Upper lobe of left lung (tissue), 4 donors: ENCODE measurements around the gene TNFSF11.

Source experiments
- EP300 ChIP-seq, 4 donors: sonication (generic); formaldehyde crosslinking; IDR thresholded peaks; one replicate each; pipeline ENCODE4 v1.5.1; 2017; ENCODE audit warnings: antibody characterized with exemption in 4 of 4, control low read depth in 2 of 4
- POLR2A ChIP-seq, 4 donors: fragments of 450-650 bp; IDR thresholded peaks; one replicate each; pipeline ENCODE4 v1.5.1; 2016 to 2017; ENCODE audit warnings: antibody characterized with exemption in 4 of 4, mild to moderate bottlenecking in 2 of 4
- TF ChIP-seq, protein P1 (sequence below), 6 experiments: fragments of 450-650 bp in 4 of 6; fragments of 200-600 bp in 2 of 6; sonication (generic) in 2 of 6; IDR thresholded peaks; one replicate each; pipeline ENCODE4 v1.5.1; 2016 to 2019; ENCODE audit warnings: antibody characterized with exemption in 6 of 6

DNA sequence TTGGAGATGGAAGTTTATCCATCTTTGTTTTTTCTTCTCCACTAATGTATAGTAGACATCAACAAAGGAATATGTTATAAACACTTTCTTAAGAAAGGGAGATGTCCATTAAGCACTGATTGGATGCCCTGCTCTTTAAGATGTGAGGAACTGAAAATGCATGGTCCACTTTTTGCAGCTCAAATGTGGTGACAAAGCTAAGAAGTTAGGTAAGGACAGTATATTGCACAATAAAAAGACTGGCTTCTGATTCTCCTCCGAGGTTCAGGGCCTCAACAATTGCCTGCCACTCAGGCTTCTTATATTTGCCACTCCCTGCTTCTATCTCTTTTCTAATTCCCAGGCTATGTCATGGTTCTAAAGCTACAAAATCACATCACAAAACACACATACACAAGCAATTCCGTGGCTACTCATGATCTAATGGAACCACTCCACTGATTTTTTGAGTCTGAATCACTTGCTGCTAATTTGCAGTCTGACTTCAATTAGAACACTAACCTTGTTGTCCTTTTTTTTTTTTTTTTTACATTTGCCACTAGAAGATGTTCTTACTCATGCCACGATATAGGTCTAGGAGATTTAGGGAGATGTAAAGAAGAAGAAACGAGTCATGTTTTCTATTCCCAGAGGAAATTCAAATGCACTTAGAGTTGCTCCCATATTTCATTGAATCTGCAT is 29.6 kb upstream of the TNFSF11 start:
- TF ChIP-seq EP300 (IDR thresholded peaks at IDR 0.05), result no peak
- TF ChIP-seq, protein P1, sequence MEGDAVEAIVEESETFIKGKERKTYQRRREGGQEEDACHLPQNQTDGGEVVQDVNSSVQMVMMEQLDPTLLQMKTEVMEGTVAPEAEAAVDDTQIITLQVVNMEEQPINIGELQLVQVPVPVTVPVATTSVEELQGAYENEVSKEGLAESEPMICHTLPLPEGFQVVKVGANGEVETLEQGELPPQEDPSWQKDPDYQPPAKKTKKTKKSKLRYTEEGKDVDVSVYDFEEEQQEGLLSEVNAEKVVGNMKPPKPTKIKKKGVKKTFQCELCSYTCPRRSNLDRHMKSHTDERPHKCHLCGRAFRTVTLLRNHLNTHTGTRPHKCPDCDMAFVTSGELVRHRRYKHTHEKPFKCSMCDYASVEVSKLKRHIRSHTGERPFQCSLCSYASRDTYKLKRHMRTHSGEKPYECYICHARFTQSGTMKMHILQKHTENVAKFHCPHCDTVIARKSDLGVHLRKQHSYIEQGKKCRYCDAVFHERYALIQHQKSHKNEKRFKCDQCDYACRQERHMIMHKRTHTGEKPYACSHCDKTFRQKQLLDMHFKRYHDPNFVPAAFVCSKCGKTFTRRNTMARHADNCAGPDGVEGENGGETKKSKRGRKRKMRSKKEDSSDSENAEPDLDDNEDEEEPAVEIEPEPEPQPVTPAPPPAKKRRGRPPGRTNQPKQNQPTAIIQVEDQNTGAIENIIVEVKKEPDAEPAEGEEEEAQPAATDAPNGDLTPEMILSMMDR (IDR thresholded peaks at IDR 0.05), result no peak
- no peak for TF ChIP-seq POLR2A (IDR thresholded peaks at IDR 0.05)
